Mucosa of descending colon (tissue), 3 donors: Measurements from ENCODE around the gene SLC2A5. TPM values are rescaled to one million over a fixed set of nuclear protein-coding genes. Genes with fewer than 3 reads are reported as not detected.

Experiments used
- ATAC-seq: fragments of 200-7000 bp; cut with Tn5 transposase; one replicate; pipeline ENCODE4 v1.9.1; 2020; ENCODE audit warnings: mild to moderate bottlenecking, moderate library complexity
- DNase-seq, 3 donors: peaks; one replicate each; pipeline ENCODE4 v3.0.0-alpha.2; 2020
- H3K36me3 ChIP-seq: fragments of 200-600 bp; one replicate; pipeline ENCODE4 v1.8.0; 2021; ENCODE audit warnings: low read depth, mild to moderate bottlenecking
- H3K4me1 ChIP-seq: fragments of 200-600 bp; one replicate; pipeline ENCODE4 v1.8.0; 2021; ENCODE audit warnings: low read depth, mild to moderate bottlenecking
- H3K4me3 ChIP-seq: fragments of 200-600 bp; one replicate; pipeline ENCODE4 v1.8.0; 2021; ENCODE audit warnings: mild to moderate bottlenecking
- H3K9me3 ChIP-seq: fragments of 200-600 bp; one replicate; pipeline ENCODE4 v1.8.0; 2021; ENCODE audit warnings: mild to moderate bottlenecking
- CTCF ChIP-seq: fragments of 200-600 bp; IDR thresholded peaks from one replicate; pipeline ENCODE4 v1.8.0; 2022; ENCODE audit warnings: antibody characterized with exemption, mild to moderate bottlenecking
- intact Hi-C, 2 donors: fragments of 100-400 bp; cut with DNase I in 1 of 2; cut with micrococcal nuclease in 1 of 2; formaldehyde crosslinking; loops; one replicate each; pipeline versions ENCODE4 v1.11.0 to v1.11.1; 2022; cut with DNase I, micrococcal nuclease
- total RNA-seq, 3 donors: library from RNA; stranded (reverse); fragmentation: NEBNext Ultra II Directional in 2 of 3; extraction: Animal tissue kit (Norgen Biotek cat#: 25700) in 2 of 3; gene quantifications; one replicate each; pipeline versions ENCODE4 v1.2.1 to v1.2.4, GENCODE V29; 2021 to 2023
- donor health status: DM: no; HTN: no; CAD: no; lungs with moderate emphysema.
- donor health status: DM: no; HTN: no; CAD: no.
- donor health status: DM: no; HTN: yes; CAD: no.

Gene SLC2A5
- total RNA-seq, 3 donors from 2014 or later, result 4.4 to 34.5 (median 7.8) TPM

GRCh38 chr1:9111957-9112356, 42.5 kb upstream of the SLC2A5 start:
- Histone ChIP-seq H3K9me3 (no peaks in the 10 kb centered on the region), H3K36me3 (no peaks in the 10 kb centered on the region), H3K4me1 (peaks cover 5% of the 10 kb centered on the region), H3K4me3 (no peak overlapping the region)
- intact Hi-C loops, result loop anchor here (2.0 to 10.0 kb wide), 2 partner anchors 83 to 85 kb away; no protein-coding TSS in a partner anchor
- no peak for TF ChIP-seq CTCF
- DNase-seq, result peak in 1 of 3 donors; percentile 49
- ATAC-seq, result no peak

- no peaks in the 10 kb centered on the region for H3K36me3 ChIP-seq
- DNase-seq (no peak), ATAC-seq (no peak)
- intact Hi-C loops, result loop anchor here (2.0 to 10.0 kb wide), 2 partner anchors 83 to 85 kb away; no protein-coding TSS in a partner anchor
- no peak overlapping the region for H3K4me3 ChIP-seq
- no peaks in the 10 kb centered on the region for H3K9me3 ChIP-seq
- no peak for TF ChIP-seq CTCF
- peaks cover 5% of the 10 kb centered on the region for H3K4me1 ChIP-seq
Observed at GRCh38 chr1:9111357-9111691, 41.9 kb upstream of the SLC2A5 start.

GRCh38 chr1:9110669-9111356, 41.4 kb upstream of the SLC2A5 start:
- ATAC-seq (peak; percentile 80), DNase-seq (peak; percentile 86 to 94 (median 90))
- TF ChIP-seq CTCF, result peak; percentile 88
- Histone ChIP-seq H3K36me3 (no peaks in the 10 kb centered on the region), H3K4me3 (no peak overlapping the region), H3K9me3 (no peaks in the 10 kb centered on the region), H3K4me1 (peaks cover 5% of the 10 kb centered on the region)
- intact Hi-C loops, result loop anchor here (2.0 to 10.0 kb wide), 2 partner anchors 84 to 86 kb away; no protein-coding TSS in a partner anchor

GRCh38 chr1:9108056-9108665, 38.7 kb upstream of the SLC2A5 start:
- ATAC-seq, result no peak
- Histone ChIP-seq H3K9me3 (no peaks in the 10 kb centered on the region), H3K4me1 (no peaks in the 10 kb centered on the region), H3K36me3 (no peaks in the 10 kb centered on the region), H3K4me3 (no peak overlapping the region)
- intact Hi-C loops, result no loop called here
- peak in 1 of 3 donors; percentile 16 for DNase-seq
- no peak for TF ChIP-seq CTCF

GRCh38 chr1:9107136-9107535, 37.7 kb upstream of the SLC2A5 start:
- ATAC-seq (no peak), DNase-seq (peak in 1 of 3 donors; percentile 12)
- Histone ChIP-seq H3K4me3 (no peak overlapping the region), H3K36me3 (no peaks in the 10 kb centered on the region), H3K9me3 (no peaks in the 10 kb centered on the region), H3K4me1 (no peaks in the 10 kb centered on the region)
- intact Hi-C loops, result no loop called here
- no peak for TF ChIP-seq CTCF
